ENCODE data around the gene SPOP.
"Not testable (repeated sequence)": the region's sequence is repeated elsewhere in the genome, so short reads cannot be mapped to it uniquely, and the experiment has no call there.

The SPOP gene

DNA sequence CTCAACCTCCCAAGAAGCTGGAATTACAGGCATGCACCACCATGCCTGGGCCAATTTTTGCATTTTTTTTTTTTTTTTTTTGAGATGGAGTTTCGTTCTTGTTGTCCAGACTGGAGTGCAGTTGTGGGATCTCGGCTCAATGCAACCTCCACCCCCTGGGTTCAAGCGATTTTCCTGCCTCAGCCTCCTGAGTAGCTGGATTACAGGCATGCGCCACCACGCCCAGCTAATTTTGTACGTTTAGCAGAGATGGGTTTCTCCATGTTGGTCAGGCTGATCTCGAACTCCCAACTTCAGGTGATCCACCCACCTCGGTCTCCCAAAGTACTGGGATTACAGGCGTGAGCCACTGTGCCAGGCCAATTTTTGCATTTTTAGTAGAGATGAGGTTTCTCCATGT is 127.1 kb downstream of the SPOP start:
- not testable (repeated sequence) for DNase-seq, ATAC-seq

DNA sequence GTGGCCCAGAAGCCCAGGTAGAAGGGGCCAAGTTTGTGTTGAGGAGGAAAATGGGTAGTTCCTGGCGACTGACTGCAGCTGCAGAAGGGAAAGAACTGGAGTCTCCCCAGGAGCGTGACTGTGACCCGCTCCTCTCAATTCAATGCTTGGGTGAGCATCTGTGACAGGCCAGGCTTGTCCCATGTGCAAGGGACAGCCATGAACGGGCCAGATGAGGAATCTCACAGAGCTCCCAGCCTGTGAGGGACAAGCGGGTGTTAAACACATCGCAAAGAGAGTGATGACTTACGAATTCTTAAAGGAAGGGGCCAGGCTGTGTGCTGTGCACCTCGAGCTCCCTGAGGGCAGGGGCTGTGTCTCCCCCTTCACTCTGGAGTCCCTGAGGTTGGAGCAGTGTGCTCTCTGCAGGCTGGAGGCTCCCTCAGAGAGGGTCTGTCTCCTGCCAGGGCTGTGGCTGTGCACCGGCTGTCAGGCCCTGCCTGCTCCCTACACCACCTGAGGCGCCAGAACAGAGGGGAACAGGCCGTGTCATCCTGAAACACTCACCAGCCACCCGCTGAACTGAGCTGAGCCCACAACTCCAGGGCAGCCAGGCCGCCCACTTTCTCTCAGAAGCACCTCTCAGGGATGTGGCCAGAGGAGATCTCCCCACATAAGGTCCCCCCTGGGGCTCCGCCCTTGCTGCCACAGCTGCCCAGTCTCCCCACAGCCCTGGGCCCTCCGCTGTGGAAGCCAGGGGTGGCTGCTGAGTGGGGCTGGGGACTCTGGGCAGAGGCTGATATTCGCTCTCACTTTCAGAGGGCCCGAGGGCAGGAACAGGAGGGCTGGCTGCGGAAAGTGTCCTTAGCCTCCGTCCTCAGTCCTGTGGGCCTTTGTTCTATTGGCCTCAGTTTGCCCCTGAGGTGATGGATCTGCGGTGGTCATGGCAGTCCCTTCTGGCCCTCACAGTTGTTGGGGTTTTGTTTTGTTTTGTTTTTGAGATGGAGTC is 127.9 kb downstream of the SPOP start:
- DNase-seq (no peak), ATAC-seq (no peak)

DNA sequence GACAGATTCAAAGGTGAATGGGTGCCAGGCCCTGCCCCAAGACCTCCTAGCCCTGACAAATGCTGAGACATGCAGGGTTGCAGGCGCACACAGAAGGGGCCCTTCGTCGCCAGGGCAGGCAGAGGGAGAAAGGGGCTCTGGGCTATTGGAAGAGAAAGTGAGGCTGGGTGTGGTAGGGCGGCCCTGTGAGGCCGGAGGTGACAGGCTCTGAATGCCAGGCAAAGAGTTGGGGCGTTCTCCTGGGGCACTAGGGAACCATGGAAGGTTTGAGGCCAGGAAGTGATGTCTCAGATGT is 128.6 kb downstream of the SPOP start:
- DNase-seq: no peak
- no peak for ATAC-seq
